Urinary bladder (tissue), 4 donors: ENCODE measurements around the gene PGP. TPM values are rescaled to one million over a fixed set of nuclear protein-coding genes. Genes with fewer than 3 reads are reported as not detected.

ENCODE experiments used
- DNase-seq: peaks from one replicate; pipeline ENCODE4 v3.0.0-alpha.2; 2015; ENCODE audit errors: extremely low spot score
- H3K27ac ChIP-seq: one replicate; pipeline ENCODE4 v1.5.1; 2013; ENCODE audit warnings: low read depth, mild to moderate bottlenecking, moderate library complexity
- H3K36me3 ChIP-seq: one replicate; pipeline ENCODE4 v1.6.1; 2013; ENCODE audit warnings: mild to moderate bottlenecking, moderate library complexity; ENCODE audit not compliant: insufficient read depth
- H3K4me1 ChIP-seq: one replicate; pipeline ENCODE4 v1.6.1; 2013; ENCODE audit warnings: mild to moderate bottlenecking, moderate library complexity; ENCODE audit not compliant: insufficient read depth
- H3K4me3 ChIP-seq: one replicate; pipeline ENCODE4 v1.5.1; 2013; ENCODE audit warnings: low read depth, low read length
- WGBS: extraction: QIAGEN DNeasy Blood & Tissue Kit; methylation state at CpG from one replicate; pipeline ENCODE4 v1.1.7; 2013; 5-methylcytosine and 5-hydroxymethylcytosine counted together
- polyA plus RNA-seq: library from polyadenylated mRNA; stranded (reverse); fragments of 200-250 nt; gene quantifications from one replicate; pipeline ENCODE4 v1.2.3, GENCODE V29; 2013
- total RNA-seq: library from RNA; depleted of rRNA; stranded (reverse); fragments of >200 nt; gene quantifications from one replicate; pipeline ENCODE4 v1.2.3, GENCODE V29; 2014
- donor health status: healthy with polysubstance abuse.
- donor health status: healthy.

The PGP gene
- total and polyA plus RNA-seq, 2 donors: 4.8 to 10.5 TPM

DNA sequence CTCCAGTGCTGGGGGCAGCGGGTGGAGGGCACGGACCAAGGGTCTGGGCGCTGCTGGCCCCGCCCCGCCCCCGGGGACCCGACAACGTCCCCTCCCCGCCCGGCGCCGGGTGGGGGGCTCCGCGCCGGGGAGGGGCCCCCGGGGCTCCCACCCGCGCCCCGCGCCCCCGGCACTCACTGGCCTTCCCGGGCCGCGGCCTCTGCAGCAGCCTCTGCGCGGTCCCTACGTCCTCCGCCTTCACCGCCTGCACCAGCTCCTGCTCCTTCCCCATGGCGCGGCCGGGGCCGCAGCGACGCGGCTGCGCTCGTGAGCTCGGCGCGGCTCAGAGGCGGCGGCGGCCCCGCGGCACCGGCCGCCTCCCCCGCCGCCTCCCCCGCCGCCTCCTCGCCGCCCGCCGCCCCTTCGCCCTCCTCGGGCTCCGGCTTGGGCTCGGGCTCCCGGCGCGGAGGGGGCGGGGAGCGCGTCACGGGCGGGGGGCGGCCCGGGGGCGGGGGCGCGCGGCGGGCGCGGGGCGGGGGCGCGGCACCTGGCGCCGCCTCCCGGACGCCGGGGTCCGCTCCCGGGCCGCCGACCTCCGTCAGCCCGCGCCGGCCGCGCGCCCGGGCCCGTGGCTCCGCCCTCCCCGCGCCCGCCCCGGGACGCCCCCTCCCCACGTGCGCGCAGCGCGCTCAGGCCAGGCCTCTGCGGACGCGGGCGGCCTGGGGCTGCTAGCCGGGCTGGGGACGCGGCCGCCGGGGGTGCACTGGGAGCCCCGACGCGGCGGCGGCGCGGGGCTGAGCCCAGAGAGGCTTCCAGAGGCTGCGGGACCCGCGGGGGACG is 18.3 kb downstream of the PGP start, which contains the start of gene CASKIN1:
Gene CASKIN1, minus strand, starts transcription at position 444 of the 819 bp plus-strand sequence. Its CDS starts 173 bp downstream, at position 271.
- Histone ChIP-seq H3K36me3 (no peaks in the 10 kb centered on the region), H3K27ac (no peak within 1 kb of the TSS), H3K4me1 (no peaks in the 10 kb centered on the region), H3K4me3 (peak within 1 kb of the TSS; percentile 54)
- no peak for DNase-seq
- WGBS: under 1% methylated on average over 114 of the region's 129 CpGs

GRCh38 chr16:2195322-2196161 is 19.1 kb downstream of the PGP start:
- 3% methylated on average over 49 of the region's 49 CpGs for WGBS
- no peak for DNase-seq
- no peaks in the 10 kb centered on the region for H3K4me1 ChIP-seq
- no peak overlapping the region for H3K27ac ChIP-seq
- H3K4me3 ChIP-seq: peak overlapping the region; percentile 54
- H3K36me3 ChIP-seq: no peaks in the 10 kb centered on the region

GRCh38 chr16:2194852-2195321 is 19.8 kb downstream of the PGP start:
- no peaks in the 10 kb centered on the region for H3K4me1 ChIP-seq
- DNase-seq: no peak
- H3K4me3 ChIP-seq: no peak overlapping the region
- no peak overlapping the region for H3K27ac ChIP-seq
- WGBS: 16% methylated on average over 10 of the region's 10 CpGs
- H3K36me3 ChIP-seq: no peaks in the 10 kb centered on the region

DNA sequence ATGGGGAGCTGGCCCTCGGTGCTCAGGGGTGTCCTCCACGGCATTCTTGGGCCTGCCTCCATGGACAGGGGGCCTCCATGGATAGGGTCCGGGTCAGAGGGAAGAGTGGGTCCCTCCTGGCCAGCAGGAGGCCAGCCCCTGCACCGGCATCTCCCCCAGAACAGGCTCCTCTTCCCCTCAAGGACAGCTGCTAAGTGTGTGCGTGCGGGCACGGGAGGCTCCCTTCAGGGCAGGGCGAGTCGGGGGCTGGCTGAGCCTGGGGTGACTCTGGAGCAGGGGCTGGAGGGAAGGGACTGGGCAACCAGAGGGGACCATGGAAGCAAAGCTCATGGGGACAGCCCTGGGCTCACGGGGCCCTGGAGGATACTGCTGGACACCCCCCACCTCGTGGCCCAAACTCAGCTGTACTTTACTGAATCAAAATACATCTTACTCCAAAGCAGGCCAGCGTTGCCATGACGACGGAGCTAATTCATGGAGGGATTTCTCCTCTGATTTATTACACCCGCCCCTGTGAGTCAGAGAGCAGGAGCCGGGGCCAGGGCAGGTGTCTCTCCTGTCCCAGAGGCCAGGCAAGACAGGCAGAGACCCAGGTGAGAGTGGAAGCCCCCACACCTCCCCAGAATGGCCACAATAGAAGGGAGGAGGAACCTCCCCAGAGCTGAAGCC is 20.3 kb downstream of the PGP start:
- H3K36me3 ChIP-seq: no peaks in the 10 kb centered on the region
- H3K27ac ChIP-seq: no peak overlapping the region
- no peak overlapping the region for H3K4me3 ChIP-seq
- peak; percentile 10 for DNase-seq
- H3K4me1 ChIP-seq: no peaks in the 10 kb centered on the region
- 51% methylated on average over 16 of the region's 16 CpGs for WGBS

DNA sequence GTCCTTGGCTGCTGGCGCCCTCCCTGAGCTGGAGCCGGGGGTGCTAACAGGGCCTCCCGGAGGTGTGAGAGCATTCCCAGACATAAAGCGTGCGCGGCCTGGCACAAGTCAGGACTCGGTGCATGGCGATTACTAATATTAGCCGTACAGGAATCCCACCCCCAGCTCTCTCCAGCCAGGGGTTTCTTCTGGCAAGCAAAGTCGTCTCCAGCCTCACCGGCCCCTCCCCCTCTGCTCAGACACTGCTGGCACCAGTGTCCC is 23.3 kb downstream of the PGP start:
- H3K4me1 ChIP-seq: no peaks in the 10 kb centered on the region
- no peak overlapping the region for H3K27ac ChIP-seq
- no peak overlapping the region for H3K4me3 ChIP-seq
- no peak for DNase-seq
- 81% methylated on average over 11 of the region's 11 CpGs for WGBS
- no peaks in the 10 kb centered on the region for H3K36me3 ChIP-seq

DNA sequence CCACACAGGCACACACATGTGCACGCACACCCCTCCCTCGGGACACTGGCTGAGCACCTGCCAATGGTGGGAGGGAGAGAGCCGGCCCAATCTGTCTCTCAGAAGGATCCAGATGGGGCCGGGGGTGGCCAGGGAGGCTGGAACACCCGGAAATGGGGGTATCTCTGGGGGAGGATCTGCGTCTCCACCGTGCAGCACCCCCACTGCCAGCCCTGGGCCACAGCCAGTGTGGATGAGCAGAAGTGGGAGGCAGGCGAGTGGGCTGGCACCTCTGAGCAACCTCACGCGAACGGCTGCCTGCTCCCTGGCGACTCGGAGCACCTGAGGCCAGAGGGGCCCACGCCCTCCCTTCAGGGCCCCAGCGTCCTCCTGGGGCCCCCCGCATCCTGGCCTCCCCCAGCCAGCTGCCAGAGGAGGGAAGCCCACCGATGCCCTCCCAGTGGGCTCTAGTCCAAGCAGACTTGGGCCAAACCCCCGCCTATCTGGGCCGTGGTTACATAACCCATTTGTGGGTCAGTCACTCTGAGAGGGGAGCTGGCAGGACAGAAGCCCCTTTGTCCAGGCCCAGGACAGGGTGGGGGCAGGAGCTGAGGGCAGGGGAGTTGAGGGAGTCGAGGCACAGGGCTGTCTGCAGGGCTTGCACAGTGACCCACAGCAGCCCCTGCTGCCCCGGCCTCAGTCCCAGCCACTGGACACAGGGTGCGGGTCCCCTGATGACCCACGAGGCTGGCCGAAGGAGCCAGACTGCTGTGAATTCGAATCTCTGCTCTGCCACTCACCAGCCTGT is 23.8 kb downstream of the PGP start:
- Histone ChIP-seq H3K4me3 (no peak overlapping the region), H3K36me3 (no peaks in the 10 kb centered on the region), H3K27ac (no peak overlapping the region), H3K4me1 (no peaks in the 10 kb centered on the region)
- no peak for DNase-seq
- 79% methylated on average over 25 of the region's 25 CpGs for WGBS

GRCh38 chr16:2190002-2190658 is 24.5 kb downstream of the PGP start:
- H3K4me3 ChIP-seq: no peak overlapping the region
- 82% methylated on average over 24 of the region's 24 CpGs for WGBS
- H3K27ac ChIP-seq: no peak overlapping the region
- no peaks in the 10 kb centered on the region for H3K4me1 ChIP-seq
- no peak for DNase-seq
- no peaks in the 10 kb centered on the region for H3K36me3 ChIP-seq

- DNase-seq: no peak
- H3K36me3 ChIP-seq: no peaks in the 10 kb centered on the region
- no peak overlapping the region for H3K27ac ChIP-seq
- H3K4me3 ChIP-seq: no peak overlapping the region
- H3K4me1 ChIP-seq: no peaks in the 10 kb centered on the region
- 89% methylated on average over 25 of the region's 25 CpGs for WGBS
Measured at GRCh38 chr16:2189252-2189893, 25.3 kb downstream of the PGP start.

DNA sequence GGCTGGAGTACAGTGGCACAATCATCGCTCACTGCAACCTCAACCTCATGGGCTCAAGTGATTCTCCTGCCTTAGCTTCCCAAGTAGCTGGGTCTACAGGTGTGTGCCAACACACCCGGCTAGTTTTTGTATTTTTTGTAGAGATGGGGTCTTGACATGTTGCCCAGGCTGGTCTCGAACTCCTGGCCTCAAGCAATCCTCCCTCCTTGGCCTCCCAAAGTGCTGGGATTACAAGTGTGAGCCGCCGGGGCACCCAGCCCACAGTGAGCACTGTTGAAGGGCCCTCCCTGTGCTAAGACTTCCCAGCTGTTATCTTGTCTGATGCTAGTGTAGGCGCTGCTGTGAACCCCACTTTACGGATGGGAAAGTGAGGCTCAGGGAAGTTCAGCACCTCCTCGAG is 26.2 kb downstream of the PGP start:
- no peak overlapping the region for H3K27ac ChIP-seq
- H3K36me3 ChIP-seq: no peaks in the 10 kb centered on the region
- WGBS: 93% methylated on average over 8 of the region's 8 CpGs
- no peak overlapping the region for H3K4me3 ChIP-seq
- no peak for DNase-seq
- H3K4me1 ChIP-seq: no peaks in the 10 kb centered on the region

- Histone ChIP-seq H3K4me3 (no peak overlapping the region), H3K27ac (no peak overlapping the region), H3K36me3 (no peaks in the 10 kb centered on the region), H3K4me1 (no peaks in the 10 kb centered on the region)
- 65% methylated on average over 17 of the region's 17 CpGs for WGBS
- DNase-seq: no peak
Measured at GRCh38 chr16:2187212-2187611, 27.4 kb downstream of the PGP start.

DNA sequence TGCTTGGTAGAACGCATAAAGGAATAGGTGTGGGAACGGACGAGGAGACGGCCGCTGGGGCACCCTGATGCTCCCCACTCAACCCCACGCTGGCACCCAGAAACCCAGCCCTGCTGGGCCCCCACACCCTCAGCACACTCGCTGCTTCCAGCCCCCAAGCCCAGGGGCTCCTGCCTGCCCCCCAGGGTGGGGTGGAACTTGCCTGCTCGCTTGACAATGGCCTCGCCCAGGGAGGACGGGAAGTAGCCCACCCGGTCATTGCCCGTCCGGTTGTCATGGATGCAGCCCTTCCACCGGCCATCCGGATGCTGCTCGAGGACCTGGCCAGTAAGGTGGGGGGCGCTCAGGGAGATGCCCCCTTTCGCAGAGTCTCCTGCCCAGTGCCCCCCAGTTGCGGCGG is 28.1 kb downstream of the PGP start:
- DNase-seq: no peak
- WGBS: 82% methylated on average over 20 of the region's 20 CpGs
- Histone ChIP-seq H3K36me3 (no peaks in the 10 kb centered on the region), H3K4me3 (no peak overlapping the region), H3K4me1 (no peaks in the 10 kb centered on the region), H3K27ac (no peak overlapping the region)

DNA sequence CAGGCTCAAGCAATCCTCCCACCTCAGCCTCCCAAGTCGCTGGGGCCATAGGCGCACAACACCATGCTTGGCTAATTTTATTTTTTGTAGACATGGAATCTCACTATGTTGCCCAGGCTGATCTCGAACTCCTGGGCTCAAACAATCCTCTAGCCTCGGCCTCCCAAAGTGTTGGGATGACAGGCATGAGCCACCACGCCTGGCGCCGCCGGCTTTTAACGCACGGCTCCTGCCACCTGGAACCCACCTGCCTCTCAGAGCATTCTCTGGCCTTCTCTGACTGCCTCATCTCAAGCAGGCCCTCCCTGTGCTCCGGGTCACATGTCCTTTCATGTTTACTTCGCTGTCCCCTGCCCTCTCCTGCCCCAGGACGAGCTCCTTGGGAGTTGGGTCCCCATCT is 28.6 kb downstream of the PGP start:
- 86% methylated on average over 13 of the region's 13 CpGs for WGBS
- H3K4me3 ChIP-seq: no peak overlapping the region
- no peak for DNase-seq

More for the DNA sequence above, 28.6 kb downstream of the PGP start:
- no peak overlapping the region for H3K27ac ChIP-seq
- no peaks in the 10 kb centered on the region for H3K4me1 ChIP-seq
- H3K36me3 ChIP-seq: no peaks in the 10 kb centered on the region
